ENCODE results near the gene MOBP.

Gene MOBP

GRCh38 chr3:39466988-39467387, 492 bp upstream of the MOBP start:
- Histone ChIP-seq H3K27me3 (peaks cover 19% of the 10 kb centered on the region), H3K36me3 (no peaks in the 10 kb centered on the region), H3K4me1 (ENCODE audit: control insufficient read depth in 1 of 2, insufficient read depth in 1 of 2, low read depth in 1 of 2, low read length in 1 of 2) (no peaks in the 10 kb centered on the region), H3K9me3 (no peaks in the 10 kb centered on the region), H3K27ac (no peak overlapping the region), H3K4me3 (ENCODE audit: low read depth in 1 of 2, low read length in 1 of 2) (no peak overlapping the region)
- TF ChIP-seq, protein P1, sequence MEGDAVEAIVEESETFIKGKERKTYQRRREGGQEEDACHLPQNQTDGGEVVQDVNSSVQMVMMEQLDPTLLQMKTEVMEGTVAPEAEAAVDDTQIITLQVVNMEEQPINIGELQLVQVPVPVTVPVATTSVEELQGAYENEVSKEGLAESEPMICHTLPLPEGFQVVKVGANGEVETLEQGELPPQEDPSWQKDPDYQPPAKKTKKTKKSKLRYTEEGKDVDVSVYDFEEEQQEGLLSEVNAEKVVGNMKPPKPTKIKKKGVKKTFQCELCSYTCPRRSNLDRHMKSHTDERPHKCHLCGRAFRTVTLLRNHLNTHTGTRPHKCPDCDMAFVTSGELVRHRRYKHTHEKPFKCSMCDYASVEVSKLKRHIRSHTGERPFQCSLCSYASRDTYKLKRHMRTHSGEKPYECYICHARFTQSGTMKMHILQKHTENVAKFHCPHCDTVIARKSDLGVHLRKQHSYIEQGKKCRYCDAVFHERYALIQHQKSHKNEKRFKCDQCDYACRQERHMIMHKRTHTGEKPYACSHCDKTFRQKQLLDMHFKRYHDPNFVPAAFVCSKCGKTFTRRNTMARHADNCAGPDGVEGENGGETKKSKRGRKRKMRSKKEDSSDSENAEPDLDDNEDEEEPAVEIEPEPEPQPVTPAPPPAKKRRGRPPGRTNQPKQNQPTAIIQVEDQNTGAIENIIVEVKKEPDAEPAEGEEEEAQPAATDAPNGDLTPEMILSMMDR (IDR thresholded peaks at IDR 0.05): no peak

GRCh38 chr3:39468108-39468436, 592 bp downstream of the MOBP start:
- Histone ChIP-seq H3K27ac (no peak overlapping the region), H3K4me3 (ENCODE audit: low read depth in 1 of 2, low read length in 1 of 2) (no peak overlapping the region), H3K4me1 (ENCODE audit: control insufficient read depth in 1 of 2, insufficient read depth in 1 of 2, low read depth in 1 of 2, low read length in 1 of 2) (no peaks in the 10 kb centered on the region), H3K27me3 (peaks cover 19% of the 10 kb centered on the region), H3K9me3 (no peaks in the 10 kb centered on the region), H3K36me3 (no peaks in the 10 kb centered on the region)
- TF ChIP-seq, protein P1 (IDR thresholded peaks at IDR 0.05): no peak

GRCh38 chr3:39469258-39469657, 1.8 kb downstream of the MOBP start:
- H3K4me1 ChIP-seq (ENCODE audit: control insufficient read depth in 1 of 2, insufficient read depth in 1 of 2, low read depth in 1 of 2, low read length in 1 of 2): no peaks in the 10 kb centered on the region
- no peak overlapping the region for H3K4me3 ChIP-seq (ENCODE audit: low read depth in 1 of 2, low read length in 1 of 2)

DNA sequence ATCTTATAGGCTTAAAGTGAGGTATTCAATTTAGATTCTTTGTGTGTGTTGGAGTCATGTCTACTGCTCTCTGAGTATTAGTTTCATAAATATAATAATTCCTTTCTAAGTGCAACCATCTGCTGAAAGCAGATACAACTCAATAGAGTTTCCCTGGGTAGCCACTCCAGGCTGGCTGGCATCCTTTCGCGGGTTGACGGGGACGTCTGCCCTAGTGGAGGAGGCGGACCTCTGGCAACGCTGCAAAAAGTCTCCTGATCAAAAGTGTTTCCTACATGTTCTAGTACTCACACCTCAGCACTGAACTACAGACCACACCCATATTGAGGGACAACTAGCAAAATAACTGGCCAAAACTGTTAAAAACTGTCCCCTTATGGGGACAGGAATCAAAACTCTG, 2.5 kb downstream of the MOBP start:
- Histone ChIP-seq H3K36me3 (no peaks in the 10 kb centered on the region), H3K27ac (no peak overlapping the region), H3K27me3 (peaks cover 12% of the 10 kb centered on the region), H3K4me3 (ENCODE audit: low read depth in 1 of 2, low read length in 1 of 2) (no peak overlapping the region), H3K4me1 (ENCODE audit: control insufficient read depth in 1 of 2, insufficient read depth in 1 of 2, low read depth in 1 of 2, low read length in 1 of 2) (no peaks in the 10 kb centered on the region), H3K9me3 (no peaks in the 10 kb centered on the region)
- TF ChIP-seq, protein P1 (IDR thresholded peaks at IDR 0.05): no peak

More at GRCh38 chr3:39469258-39469657, 1.8 kb downstream of the MOBP start:
- TF ChIP-seq, protein P1 (IDR thresholded peaks at IDR 0.05): no peak
- Histone ChIP-seq H3K36me3 (no peaks in the 10 kb centered on the region), H3K27me3 (peaks cover 12% of the 10 kb centered on the region), H3K27ac (no peak overlapping the region), H3K9me3 (no peaks in the 10 kb centered on the region)

GRCh38 chr3:39471652-39472051, 4.2 kb downstream of the MOBP start:
- TF ChIP-seq, protein P1 (IDR thresholded peaks at IDR 0.05): no peak
- H3K27ac ChIP-seq: no peak overlapping the region
- peaks cover 12% of the 10 kb centered on the region for H3K27me3 ChIP-seq
- H3K36me3 ChIP-seq: no peaks in the 10 kb centered on the region
- H3K4me1 ChIP-seq (ENCODE audit: control insufficient read depth in 1 of 2, insufficient read depth in 1 of 2, low read depth in 1 of 2, low read length in 1 of 2): no peaks in the 10 kb centered on the region
- no peaks in the 10 kb centered on the region for H3K9me3 ChIP-seq
- no peak overlapping the region for H3K4me3 ChIP-seq (ENCODE audit: low read depth in 1 of 2, low read length in 1 of 2)

Measured in neutrophil (primary cell).